GM18507 (cell line): ENCODE measurements around the gene TMA7B.
A peak's percentile ranks its signal among the peaks of the same experiment; 100 is the strongest.

ENCODE experiments used
- DNase-seq: peaks from one replicate; pipeline ENCODE4 v3.0.0; 2011; ENCODE audit warnings: low read depth; ENCODE audit not compliant: insufficient read length; ENCODE audit errors: extremely low spot score
- FAIRE-seq: peaks from 2 replicates; lab custom pipeline; 2011; peaks lifted over from hg19 to GRCh38; lab: Jason Lieb, UNC

The TMA7B gene

DNA sequence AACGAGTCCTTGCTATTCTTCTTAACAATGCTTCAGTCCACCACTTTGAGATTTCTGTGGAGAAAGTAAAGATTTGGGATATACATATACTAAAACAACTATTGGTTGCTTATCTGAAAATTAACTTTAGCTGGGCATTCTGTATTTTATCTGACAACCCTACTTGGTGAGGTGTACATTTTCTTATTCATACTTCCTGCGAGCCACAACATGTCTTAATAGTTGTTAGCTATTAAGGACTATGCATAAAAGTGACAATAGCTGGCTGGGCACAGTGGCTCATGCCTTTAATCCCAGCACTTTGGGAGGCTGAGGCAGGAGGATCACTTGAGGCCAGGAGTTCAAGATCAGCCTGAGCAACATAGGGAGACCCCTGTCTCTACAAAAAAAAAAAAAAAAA is 28.0 kb upstream of the TMA7B start:
- DNase-seq: no peak
- FAIRE-seq: no peak

DNA sequence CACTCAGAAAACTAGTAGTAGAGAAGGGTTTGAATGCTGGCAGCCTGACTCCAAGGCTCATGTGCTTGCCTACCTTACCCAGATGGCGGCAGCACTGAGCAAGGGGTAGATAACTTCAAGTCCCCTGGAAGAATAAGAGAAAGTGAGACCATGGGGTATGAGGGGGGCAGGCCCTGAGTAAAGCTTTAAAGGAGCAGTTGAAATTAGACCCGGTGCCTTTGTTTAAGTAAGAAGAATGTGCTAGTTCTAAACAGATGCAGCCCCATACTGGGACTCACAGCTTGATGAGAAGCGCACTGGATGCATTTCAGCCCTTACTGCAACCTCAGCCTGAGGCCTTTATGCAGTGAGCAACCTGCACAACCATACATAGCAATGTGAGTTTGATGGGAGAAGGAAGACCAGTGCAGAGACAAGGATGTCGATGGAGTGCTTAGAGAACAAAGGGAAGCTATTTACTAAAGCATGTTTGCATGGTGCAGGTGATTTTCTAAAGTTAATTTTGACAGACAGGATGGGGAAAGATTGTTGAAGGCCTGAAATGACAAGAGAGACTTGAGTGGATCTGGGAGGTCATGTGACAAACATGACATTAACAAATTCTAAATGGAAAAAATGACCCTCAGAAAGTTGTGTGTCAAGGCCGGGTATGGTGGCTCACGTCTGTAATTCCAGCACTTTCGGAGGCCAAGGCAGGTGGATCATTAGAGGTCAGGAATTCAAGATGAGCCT is 27.1 kb upstream of the TMA7B start:
- FAIRE-seq (peak; percentile 52), DNase-seq (no peak)

GRCh38 chr22:39933741-39934140 is 26.5 kb upstream of the TMA7B start:
- DNase-seq (no peak), FAIRE-seq (peak; percentile 62)

GRCh38 chr22:39935116-39935515 is 25.1 kb upstream of the TMA7B start:
- DNase-seq (no peak), FAIRE-seq (no peak)

DNA sequence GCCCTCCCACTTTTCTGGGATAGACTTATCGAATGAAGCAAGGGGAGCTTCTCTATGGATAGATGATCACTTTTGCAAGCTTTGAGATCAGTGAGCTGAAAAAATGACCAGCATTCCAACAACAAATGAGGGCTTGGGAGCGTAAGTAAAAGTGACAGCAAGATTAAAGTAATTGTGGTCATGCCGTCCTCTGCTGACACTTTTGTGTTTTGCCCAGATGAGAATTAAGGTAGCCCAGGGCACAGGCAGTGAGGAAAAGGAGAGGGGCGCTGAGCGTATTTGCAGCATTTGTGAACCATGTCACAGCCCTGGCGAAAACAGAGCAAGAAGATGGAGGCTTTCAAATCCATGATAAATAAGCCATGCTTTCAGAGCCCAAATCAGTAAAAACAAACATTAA is 24.6 kb upstream of the TMA7B start:
- no peak for FAIRE-seq
- DNase-seq: no peak

DNA sequence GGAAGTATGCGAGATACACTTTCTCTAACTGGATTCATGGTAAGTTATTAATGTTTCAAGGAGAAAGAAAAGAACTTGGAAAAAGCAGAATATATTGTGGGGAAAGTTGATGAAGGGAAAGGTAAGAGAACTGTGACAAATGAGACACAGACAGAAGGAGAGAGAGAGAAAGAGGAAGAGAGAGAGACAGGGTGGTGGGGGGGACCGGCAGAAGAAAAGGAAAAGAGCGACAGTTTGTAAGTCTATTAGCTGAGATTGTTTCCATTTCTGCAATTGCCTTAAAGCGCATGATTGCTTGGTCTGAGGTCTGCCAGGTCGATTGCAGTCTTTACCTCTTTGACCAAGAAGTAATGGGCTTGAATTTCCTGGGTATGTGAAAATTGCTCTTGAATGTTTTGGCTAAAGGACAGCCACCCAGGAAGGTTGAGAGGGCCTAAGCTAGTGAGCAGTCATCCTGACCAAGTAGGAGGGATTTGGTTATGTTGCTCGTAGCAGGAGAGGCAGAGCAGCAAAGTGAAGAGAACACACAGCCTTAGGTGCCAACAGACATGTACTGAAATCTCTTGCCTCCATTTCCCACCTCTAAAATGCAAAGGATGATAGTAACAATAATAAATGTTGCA is 23.6 kb upstream of the TMA7B start:
- FAIRE-seq: peak; percentile 33
- DNase-seq: no peak

DNA sequence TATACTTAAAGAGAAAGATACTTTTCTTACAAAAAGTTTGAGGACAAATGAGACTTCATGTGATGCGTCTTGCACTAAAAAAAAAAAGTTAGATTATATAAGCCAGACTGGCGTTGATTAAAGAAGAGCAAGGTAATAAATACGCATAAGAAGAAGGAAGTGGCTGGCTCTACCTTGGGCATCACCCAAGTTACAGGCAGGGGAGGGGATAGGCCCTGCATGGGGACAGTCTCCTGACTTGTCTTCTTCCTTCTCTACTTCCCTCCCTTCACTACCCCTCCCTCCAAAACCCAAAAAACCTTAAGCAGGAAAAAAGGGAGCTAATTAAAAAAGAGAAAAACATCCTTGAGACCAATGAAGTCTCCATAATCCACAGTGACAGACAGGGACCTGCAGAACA is 22.3 kb upstream of the TMA7B start:
- FAIRE-seq (no peak), DNase-seq (no peak)

GRCh38 chr22:39938509-39939111 is 21.6 kb upstream of the TMA7B start:
- DNase-seq: no peak
- no peak for FAIRE-seq

DNA sequence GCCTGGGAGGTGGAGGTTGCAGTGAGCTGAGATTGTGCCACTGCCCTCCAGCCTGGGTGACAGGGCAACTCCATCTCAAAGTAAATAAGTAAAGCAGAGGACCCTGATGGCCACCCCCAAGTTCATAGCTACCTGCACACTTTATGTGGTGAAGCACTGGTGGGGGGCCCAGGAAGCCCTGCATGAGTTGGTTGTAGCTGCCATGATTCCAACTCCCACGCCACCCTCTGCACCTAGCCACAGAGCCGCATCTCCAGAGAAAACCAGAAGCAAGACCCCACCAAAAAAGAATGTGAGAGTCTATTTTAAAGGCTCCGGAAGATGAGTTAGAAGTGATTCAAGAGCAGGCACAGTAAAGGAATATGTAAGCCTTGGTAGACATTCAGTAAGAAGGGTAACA is 20.4 kb upstream of the TMA7B start:
- FAIRE-seq: no peak

DNA sequence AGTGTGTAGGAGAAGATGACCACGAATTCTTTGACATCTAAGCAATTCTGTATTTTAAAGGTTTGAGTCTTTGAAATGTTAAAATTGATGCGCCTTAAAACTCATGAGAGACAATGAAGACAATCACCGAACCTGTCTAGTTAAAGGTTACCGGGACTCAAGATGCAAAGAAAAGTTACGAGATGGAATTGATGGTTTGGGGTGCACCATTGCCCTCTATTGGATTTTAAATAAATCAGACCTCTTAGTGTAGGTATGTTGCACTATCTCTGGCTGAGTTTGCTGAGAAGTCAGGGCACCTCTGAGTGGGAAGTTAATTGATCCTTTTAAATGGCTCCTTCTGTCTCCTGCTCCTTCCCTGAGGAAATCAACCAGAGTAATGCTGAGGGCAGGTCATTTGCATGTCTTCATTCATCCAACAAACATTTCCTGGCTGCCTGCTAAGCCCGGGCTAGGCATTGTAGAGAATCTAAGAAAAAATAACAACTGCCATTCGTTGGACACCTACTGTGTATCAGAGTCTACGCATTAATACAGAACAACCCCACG is 19.4 kb upstream of the TMA7B start:
- DNase-seq (no peak), FAIRE-seq (peak; percentile 69)

More for the DNA sequence above, 20.4 kb upstream of the TMA7B start:
- DNase-seq: no peak

DNA sequence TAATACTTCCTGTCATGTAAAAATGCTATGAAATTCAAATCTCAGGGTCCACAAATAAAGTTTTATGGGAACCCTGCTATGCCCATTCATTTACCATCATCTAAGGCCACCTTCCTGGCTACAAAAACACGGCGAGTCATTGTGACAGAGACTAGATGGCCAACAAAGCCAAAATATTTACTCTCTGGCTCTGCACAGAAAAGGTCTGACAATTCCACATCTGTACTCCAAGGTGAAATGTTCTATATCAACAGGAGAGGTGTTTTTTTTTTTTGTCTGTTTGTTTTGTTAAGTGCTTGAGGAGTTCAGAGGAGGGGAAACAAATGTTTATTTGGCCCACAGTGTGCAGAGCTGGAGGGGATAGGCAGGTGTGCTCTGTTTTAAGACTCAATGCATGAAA is 18.6 kb upstream of the TMA7B start:
- DNase-seq (no peak), FAIRE-seq (no peak)

- FAIRE-seq: no peak
- no peak for DNase-seq
These were observed 17.6 kb upstream of the TMA7B start for GRCh38 chr22:39942439-39943230.

DNA sequence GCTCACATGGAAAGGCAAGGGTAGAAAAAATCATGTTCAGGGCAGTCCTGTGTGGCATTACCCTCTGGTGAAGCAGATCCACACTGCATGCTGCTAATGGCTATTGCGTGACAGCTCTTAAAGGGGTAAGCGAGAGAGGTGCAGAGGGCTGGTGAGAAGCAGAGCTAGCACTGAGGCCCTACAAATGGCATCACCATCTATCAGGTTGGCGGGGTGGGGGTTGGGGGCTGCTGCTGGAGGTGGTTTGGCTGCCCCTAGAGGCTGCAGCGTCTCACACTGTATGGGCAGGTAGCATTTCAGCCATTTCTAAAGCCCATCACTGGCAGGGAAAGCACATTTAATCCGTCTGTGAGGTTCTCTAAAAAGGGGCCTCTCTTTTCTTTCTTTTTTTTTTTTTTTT is 16.9 kb upstream of the TMA7B start:
- FAIRE-seq: no peak
- DNase-seq: no peak

DNA sequence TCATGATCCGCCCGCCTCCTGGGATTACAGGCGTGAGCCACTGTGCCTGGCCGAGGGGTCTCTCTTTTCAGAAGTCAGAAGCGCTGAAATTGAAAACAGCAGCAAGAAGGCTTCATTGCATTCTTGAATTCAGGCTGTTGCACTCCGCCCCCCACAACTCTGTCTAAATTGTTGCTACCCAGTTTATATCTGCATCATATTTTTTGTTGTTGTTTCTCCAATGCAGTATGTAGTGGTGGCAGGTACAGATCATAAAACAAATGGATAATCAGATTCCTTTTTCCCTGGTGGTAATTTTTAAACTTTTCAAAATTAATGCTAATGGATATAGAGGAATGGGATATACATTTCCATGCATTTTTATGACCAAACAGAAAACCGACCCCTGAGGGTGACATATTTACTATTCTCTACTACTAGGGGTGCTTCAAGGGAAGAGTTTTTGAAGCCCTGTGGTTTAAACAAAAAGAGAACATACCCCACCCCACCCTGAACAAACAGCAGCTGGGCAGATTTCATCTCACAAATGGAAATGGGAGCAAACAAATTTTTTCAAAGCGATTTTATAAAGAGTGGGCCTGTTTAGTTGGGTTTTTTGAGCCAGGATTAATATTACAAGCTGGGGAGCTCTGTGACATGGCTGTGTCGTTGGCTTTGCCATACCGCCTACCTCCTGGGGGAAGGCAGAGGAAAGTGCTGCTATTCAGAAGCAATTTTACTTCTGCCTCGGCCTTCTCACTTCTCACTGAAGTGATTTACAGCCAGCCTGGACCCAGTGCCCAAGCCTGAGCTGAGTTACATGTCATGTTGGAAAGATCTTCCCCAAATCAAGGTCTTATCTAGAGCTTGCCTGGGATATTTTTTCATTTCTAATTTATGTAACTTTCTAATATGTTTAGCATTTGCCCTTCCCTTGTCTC is 16.0 kb upstream of the TMA7B start:
- FAIRE-seq (no peak), DNase-seq (no peak)

DNA sequence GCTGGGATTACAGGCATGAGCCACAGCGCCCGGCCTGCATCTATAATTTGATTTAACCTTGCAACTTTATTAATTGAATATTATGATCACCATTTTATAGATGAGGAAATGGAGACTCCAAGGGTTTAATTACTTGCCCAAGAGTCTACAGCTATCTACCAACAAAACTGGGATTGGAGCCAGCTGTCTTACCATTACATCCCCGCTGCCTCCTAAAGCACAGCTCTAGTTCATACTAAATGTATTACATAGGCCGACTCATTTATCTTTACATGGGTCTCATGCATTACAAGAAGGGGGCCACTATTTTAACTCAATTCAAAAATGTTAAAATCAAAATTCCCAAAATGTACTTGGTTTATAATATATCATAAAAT is 14.1 kb upstream of the TMA7B start:
- no peak for FAIRE-seq

GRCh38 chr22:39946503-39947219 is 13.5 kb upstream of the TMA7B start:
- no peak for DNase-seq
- FAIRE-seq: peak; percentile 80

More for the DNA sequence above, 14.1 kb upstream of the TMA7B start:
- DNase-seq: no peak

DNA sequence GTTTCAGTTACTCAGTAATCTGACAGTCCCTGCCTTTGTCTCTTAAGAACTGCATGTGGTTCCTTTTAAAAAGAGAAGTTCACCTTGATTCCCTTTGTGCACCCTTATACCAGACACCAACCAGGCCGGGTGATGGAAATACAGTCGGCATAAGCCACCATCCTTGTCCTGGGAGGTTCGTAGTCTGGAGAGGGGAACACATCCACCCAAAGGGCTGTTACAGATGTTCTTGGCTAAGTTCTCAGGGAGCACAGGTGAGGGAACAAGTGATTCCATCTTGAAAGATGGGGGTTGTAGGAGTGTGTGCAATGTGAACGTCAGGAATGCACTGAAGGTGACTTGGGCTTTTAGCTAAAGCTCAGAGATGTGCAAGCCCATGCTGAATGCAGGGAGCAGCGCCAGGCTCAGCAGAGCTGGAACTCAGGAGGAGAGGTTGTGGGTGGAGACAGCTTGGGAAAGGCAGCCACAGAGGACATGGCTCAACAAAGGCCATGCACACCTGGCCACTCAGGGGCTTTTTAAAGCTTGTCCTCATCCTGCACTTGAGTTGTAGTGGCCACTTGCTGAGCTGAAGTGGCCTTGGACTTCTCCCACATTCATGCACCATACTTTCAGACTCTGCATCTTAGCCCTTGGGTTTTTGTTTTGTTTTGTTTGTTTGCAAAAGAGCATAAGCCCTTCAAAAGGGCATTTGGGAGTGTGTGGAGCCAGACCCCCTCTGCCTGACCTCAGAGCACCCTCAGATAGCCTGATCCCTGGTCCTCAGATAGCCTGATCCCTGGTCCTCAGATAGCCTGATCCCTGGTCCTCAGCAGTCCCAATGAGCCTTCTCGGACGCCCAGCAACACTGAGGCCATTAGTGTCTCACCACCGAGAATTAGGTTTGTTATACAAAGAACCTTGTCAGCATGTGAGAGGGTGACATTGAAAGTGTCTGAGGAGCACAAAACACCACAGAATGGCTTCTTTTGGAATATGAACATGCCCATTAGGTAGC is 12.7 kb upstream of the TMA7B start:
- DNase-seq: no peak
- FAIRE-seq: no peak
